K562 (cell line): ENCODE results near the gene TUBB1.
"Not testable (repeated sequence)": the region's sequence is repeated elsewhere in the genome, so short reads cannot be mapped to it uniquely, and the experiment has no call there.

ENCODE experiments used
- BACH1 ChIP-seq: fragments of 200-800 bp; sonication (Bioruptor generic); IDR thresholded peaks from 2 replicates; pipeline ENCODE4 v1.6.1; 2016; ENCODE audit warnings: missing genetic modification characterization, missing compliant biosample characterization
- NFRKB ChIP-seq: fragments of 450-650 bp; IDR thresholded peaks from 2 replicates; pipeline ENCODE4 v1.6.1; 2016; ENCODE audit warnings: low read depth
- SMAD4 ChIP-seq: fragments of 250-450 bp; sonication (Bioruptor Pico); conservative IDR thresholded peaks from 2 replicates; pipeline ENCODE4 v1.8.0; 2021; ENCODE audit warnings: inconsistent platforms, mild to moderate bottlenecking, moderate library complexity
- SP2 ChIP-seq: IDR thresholded peaks from 2 replicates; pipeline ENCODE4 v1.6.1; 2011; ENCODE audit warnings: mild to moderate bottlenecking, low read depth, low read length, moderate library complexity; ENCODE audit not compliant: poor library complexity, severe bottlenecking; ENCODE audit errors: extremely low read depth
- TGIF2 ChIP-seq: sonication (generic); formaldehyde crosslinking; IDR thresholded peaks from 2 replicates; pipeline ENCODE4 v1.8.1; 2022; ENCODE audit warnings: mild to moderate bottlenecking, missing genetic modification reagents, moderate library complexity
- ZNF24 ChIP-seq: fragments of 450-650 bp; IDR thresholded peaks from 2 replicates; pipeline ENCODE4 v1.6.1; 2016
- ZNF780A ChIP-seq: fragments of 250-450 bp; sonication (Bioruptor Pico); IDR thresholded peaks from 2 replicates; pipeline ENCODE4 v1.5.0; 2021; ENCODE audit warnings: mild to moderate bottlenecking
- TF ChIP-seq, protein P1 (sequence below): fragments of 450-650 bp; IDR thresholded peaks from 2 replicates; pipeline ENCODE4 v1.7.1; 2018; ENCODE audit warnings: mild to moderate bottlenecking, low read depth; ENCODE audit not compliant: partially characterized antibody
- TF ChIP-seq, protein P2 (sequence below): sonication (generic); formaldehyde crosslinking; IDR thresholded peaks from 2 replicates; pipeline ENCODE4 v1.9.0; 2022; ENCODE audit warnings: mild to moderate bottlenecking, missing genetic modification reagents
- TF ChIP-seq, protein P3 (sequence below): sonication (generic); formaldehyde crosslinking; IDR thresholded peaks from 2 replicates; pipeline ENCODE4 v1.8.0; 2022; ENCODE audit warnings: mild to moderate bottlenecking, missing genetic modification reagents

GRCh38 chr20:59011874-59012157 lies 7.4 kb upstream of the TUBB1 start:
- not testable (repeated sequence) for TF ChIP-seq TGIF2; SMAD4 (CRISPR knock-in tag); ZNF780A (CRISPR knock-in tag); ZNF24; BACH1 (tag); SP2
- TF ChIP-seq NFRKB: 0 out of 2 replicates have a peak, but pooled peaks have one; percentile 61
- TF ChIP-seq, protein P1, sequence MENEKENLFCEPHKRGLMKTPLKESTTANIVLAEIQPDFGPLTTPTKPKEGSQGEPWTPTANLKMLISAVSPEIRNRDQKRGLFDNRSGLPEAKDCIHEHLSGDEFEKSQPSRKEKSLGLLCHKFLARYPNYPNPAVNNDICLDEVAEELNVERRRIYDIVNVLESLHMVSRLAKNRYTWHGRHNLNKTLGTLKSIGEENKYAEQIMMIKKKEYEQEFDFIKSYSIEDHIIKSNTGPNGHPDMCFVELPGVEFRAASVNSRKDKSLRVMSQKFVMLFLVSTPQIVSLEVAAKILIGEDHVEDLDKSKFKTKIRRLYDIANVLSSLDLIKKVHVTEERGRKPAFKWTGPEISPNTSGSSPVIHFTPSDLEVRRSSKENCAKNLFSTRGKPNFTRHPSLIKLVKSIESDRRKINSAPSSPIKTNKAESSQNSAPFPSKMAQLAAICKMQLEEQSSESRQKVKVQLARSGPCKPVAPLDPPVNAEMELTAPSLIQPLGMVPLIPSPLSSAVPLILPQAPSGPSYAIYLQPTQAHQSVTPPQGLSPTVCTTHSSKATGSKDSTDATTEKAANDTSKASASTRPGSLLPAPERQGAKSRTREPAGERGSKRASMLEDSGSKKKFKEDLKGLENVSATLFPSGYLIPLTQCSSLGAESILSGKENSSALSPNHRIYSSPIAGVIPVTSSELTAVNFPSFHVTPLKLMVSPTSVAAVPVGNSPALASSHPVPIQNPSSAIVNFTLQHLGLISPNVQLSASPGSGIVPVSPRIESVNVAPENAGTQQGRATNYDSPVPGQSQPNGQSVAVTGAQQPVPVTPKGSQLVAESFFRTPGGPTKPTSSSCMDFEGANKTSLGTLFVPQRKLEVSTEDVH: not testable (repeated sequence)
- TF ChIP-seq, protein P2, sequence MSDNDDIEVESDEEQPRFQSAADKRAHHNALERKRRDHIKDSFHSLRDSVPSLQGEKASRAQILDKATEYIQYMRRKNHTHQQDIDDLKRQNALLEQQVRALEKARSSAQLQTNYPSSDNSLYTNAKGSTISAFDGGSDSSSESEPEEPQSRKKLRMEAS: not testable (repeated sequence)
- TF ChIP-seq, protein P3, sequence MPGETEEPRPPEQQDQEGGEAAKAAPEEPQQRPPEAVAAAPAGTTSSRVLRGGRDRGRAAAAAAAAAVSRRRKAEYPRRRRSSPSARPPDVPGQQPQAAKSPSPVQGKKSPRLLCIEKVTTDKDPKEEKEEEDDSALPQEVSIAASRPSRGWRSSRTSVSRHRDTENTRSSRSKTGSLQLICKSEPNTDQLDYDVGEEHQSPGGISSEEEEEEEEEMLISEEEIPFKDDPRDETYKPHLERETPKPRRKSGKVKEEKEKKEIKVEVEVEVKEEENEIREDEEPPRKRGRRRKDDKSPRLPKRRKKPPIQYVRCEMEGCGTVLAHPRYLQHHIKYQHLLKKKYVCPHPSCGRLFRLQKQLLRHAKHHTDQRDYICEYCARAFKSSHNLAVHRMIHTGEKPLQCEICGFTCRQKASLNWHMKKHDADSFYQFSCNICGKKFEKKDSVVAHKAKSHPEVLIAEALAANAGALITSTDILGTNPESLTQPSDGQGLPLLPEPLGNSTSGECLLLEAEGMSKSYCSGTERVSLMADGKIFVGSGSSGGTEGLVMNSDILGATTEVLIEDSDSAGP: not testable (repeated sequence)
